OCI-LY1 (cell line): ENCODE results near the gene PXN.

Source experiments
- EZH2 ChIP-seq: fragments of 200-600 bp; sonication (generic), shearing (Covaris generic); IDR thresholded peaks from 2 replicates; pipeline ENCODE4 v1.8.0; 2017; ENCODE audit warnings: borderline replicate concordance, mixed run types, mild to moderate bottlenecking, antibody characterized with exemption, low read length, moderate library complexity, mixed read lengths
- TF ChIP-seq, protein P1 (sequence below): fragments of 200-600 bp; sonication (generic), shearing (Covaris generic); IDR thresholded peaks from 2 replicates; pipeline ENCODE4 v1.5.1; 2017; ENCODE audit warnings: mild to moderate bottlenecking, antibody characterized with exemption, low read length, moderate library complexity, mixed read lengths

DNA sequence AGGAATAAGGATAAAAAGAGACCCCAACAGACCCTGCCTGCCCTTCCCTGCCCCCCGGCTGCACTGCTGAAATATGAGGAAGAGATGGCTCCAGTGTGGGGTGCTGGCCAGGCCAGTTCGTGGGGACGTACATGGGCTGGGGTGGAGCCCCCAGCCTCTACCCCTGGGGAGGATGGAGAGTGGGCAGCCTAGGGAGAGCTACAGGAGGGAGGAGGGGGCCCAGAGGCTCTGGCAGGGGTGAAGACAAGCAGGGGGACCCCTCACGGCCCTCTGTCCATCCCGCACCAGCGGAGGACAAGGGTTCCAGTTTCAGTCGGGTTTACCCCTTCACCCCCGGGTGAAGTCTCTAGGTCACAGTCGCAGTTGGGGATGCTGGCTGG, 53.6 kb downstream of the PXN start:
- TF ChIP-seq EZH2: no peak
- TF ChIP-seq, protein P1, sequence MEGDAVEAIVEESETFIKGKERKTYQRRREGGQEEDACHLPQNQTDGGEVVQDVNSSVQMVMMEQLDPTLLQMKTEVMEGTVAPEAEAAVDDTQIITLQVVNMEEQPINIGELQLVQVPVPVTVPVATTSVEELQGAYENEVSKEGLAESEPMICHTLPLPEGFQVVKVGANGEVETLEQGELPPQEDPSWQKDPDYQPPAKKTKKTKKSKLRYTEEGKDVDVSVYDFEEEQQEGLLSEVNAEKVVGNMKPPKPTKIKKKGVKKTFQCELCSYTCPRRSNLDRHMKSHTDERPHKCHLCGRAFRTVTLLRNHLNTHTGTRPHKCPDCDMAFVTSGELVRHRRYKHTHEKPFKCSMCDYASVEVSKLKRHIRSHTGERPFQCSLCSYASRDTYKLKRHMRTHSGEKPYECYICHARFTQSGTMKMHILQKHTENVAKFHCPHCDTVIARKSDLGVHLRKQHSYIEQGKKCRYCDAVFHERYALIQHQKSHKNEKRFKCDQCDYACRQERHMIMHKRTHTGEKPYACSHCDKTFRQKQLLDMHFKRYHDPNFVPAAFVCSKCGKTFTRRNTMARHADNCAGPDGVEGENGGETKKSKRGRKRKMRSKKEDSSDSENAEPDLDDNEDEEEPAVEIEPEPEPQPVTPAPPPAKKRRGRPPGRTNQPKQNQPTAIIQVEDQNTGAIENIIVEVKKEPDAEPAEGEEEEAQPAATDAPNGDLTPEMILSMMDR: no peak
